Astrocyte (in vitro differentiated cells and primary cell): ENCODE results near the gene RNF146. TPM values are rescaled to one million over a fixed set of nuclear protein-coding genes. Genes with fewer than 3 reads are reported as not detected.

Source experiments
- DNase-seq: peaks from one replicate; pipeline ENCODE4 v3.0.0-alpha.2; 2010; ENCODE audit warnings: low read depth
- FAIRE-seq: peaks from 2 replicates; lab custom pipeline; 2011; peaks lifted over from hg19 to GRCh38; lab: Jason Lieb, UNC
- H2AFZ ChIP-seq: 2 replicates; pipeline ENCODE4 v1.6.0; 2012; ENCODE audit warnings: low read depth, low read length, inconsistent platforms
- H3K27ac ChIP-seq: 2 replicates; pipeline ENCODE4 v1.5.1; 2011; ENCODE audit warnings: low read depth, low read length, inconsistent platforms
- H3K27me3 ChIP-seq: 2 replicates; pipeline ENCODE4 v1.6.0; 2011; ENCODE audit warnings: low read length, inconsistent platforms; ENCODE audit not compliant: insufficient read depth
- H3K36me3 ChIP-seq: 2 replicates; pipeline ENCODE4 v1.5.1; 2011; ENCODE audit warnings: low read length, inconsistent platforms; ENCODE audit not compliant: insufficient read depth
- H3K4me1 ChIP-seq: 2 replicates; pipeline ENCODE4 v1.5.1; 2011; ENCODE audit warnings: low read length, inconsistent platforms; ENCODE audit not compliant: insufficient read depth
- H3K4me2 ChIP-seq: 2 replicates; pipeline ENCODE4 v1.6.0; 2012; ENCODE audit warnings: low read length, inconsistent platforms
- H3K4me3 ChIP-seq: 2 replicates; pipeline ENCODE4 v1.5.1; 2011; ENCODE audit warnings: low read depth, mild to moderate bottlenecking, low read length, inconsistent platforms; ENCODE audit not compliant: insufficient read depth
- H3K79me2 ChIP-seq: 2 replicates; pipeline ENCODE4 v1.6.0; 2012; ENCODE audit warnings: mild to moderate bottlenecking, low read length, inconsistent platforms; ENCODE audit not compliant: insufficient read depth
- H3K9ac ChIP-seq: 2 replicates; pipeline ENCODE4 v1.6.0; 2012; ENCODE audit warnings: mild to moderate bottlenecking, low read length, inconsistent platforms
- H3K9me3 ChIP-seq: 2 replicates; pipeline ENCODE4 v1.5.1; 2012; ENCODE audit warnings: low read depth, mild to moderate bottlenecking, low read length, inconsistent platforms; ENCODE audit not compliant: insufficient read depth
- H4K20me1 ChIP-seq: 2 replicates; pipeline ENCODE4 v1.6.0; 2012; ENCODE audit warnings: low read length, inconsistent platforms; ENCODE audit not compliant: insufficient read depth
- H3K27ac Mint-ChIP-seq: one replicate; pipeline ENCODE4 v1.8.0; 2021; ENCODE audit warnings: mild to moderate bottlenecking, mixed read lengths; ENCODE audit not compliant: unreplicated experiment
- H3K27me3 Mint-ChIP-seq: one replicate; pipeline ENCODE4 v1.8.0; 2021; ENCODE audit warnings: low read depth, mixed read lengths; ENCODE audit not compliant: unreplicated experiment
- H3K36me3 Mint-ChIP-seq: one replicate; pipeline ENCODE4 v1.8.0; 2021; ENCODE audit warnings: low read depth, mixed read lengths; ENCODE audit not compliant: unreplicated experiment
- H3K4me1 Mint-ChIP-seq: one replicate; pipeline ENCODE4 v1.8.0; 2021; ENCODE audit warnings: low read depth, mixed read lengths; ENCODE audit not compliant: unreplicated experiment
- H3K4me3 Mint-ChIP-seq: one replicate; pipeline ENCODE4 v1.8.0; 2021; ENCODE audit warnings: mild to moderate bottlenecking, moderate library complexity, mixed read lengths; ENCODE audit not compliant: unreplicated experiment
- H3K9me3 Mint-ChIP-seq: one replicate; pipeline ENCODE4 v1.8.0; 2021; ENCODE audit warnings: mild to moderate bottlenecking, mixed read lengths; ENCODE audit not compliant: unreplicated experiment
- CTCF ChIP-seq: IDR thresholded peaks from 2 replicates; pipeline ENCODE4 v1.5.1; 2011; ENCODE audit warnings: low read depth, mild to moderate bottlenecking, inconsistent platforms, low read length, moderate library complexity; ENCODE audit not compliant: insufficient read depth
- EZH2 ChIP-seq: IDR thresholded peaks from 2 replicates; pipeline ENCODE4 v1.6.1; 2012; ENCODE audit warnings: mild to moderate bottlenecking, low read length, inconsistent platforms; ENCODE audit not compliant: insufficient read depth
- total RNA-seq: library from RNA; stranded (reverse); gene quantifications from 2 replicates; pipeline ENCODE4 v1.2.1, GENCODE V29; 2021

Gene RNF146
- total RNA-seq, 1 donor from 2014 or later: 41.4 TPM

DNA sequence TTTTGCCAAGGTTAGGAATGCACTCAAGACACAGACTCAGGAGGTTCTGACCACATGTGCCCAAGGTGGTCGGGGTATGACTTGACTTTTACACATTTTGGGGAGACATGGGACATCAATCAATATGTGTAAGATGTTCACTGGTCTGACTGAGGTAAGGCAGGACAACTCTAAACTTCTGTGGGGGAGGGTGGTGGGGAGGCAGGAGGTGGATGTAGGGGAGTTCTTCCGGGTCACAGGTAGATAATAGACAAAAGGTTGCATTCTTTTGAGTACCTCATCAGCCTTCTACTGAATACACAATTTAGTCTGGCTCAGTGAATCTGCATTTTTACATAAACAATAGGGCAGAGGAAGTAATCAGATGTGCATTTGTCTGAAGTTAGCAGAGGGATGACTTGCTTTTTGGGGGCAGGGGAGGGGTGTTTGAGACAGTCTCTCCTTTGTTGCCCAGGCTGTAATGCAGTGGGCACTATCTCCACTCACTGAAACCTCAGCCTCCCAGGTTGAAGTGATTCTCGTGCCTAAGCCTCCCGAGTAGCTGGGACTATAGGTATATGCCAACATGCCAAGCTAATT is 65.8 kb downstream of the RNF146 start:
- no peak overlapping the region for H3K27ac Mint-ChIP-seq
- H2AFZ ChIP-seq: no peak overlapping the region
- no peaks in the 10 kb centered on the region for H3K36me3 Mint-ChIP-seq
- no peak overlapping the region for H3K4me3 Mint-ChIP-seq
- H3K9ac ChIP-seq: no peak overlapping the region
- no peaks in the 10 kb centered on the region for H3K9me3 Mint-ChIP-seq
- H3K27me3 ChIP-seq: no peaks in the 10 kb centered on the region
- H3K27ac ChIP-seq: no peak overlapping the region
- TF ChIP-seq EZH2 (no peak), CTCF (no peak)
- peaks cover 7% of the 10 kb centered on the region for H3K4me1 ChIP-seq
- no peak overlapping the region for H3K4me2 ChIP-seq
- H3K27me3 Mint-ChIP-seq: no peaks in the 10 kb centered on the region
- DNase-seq (no peak), FAIRE-seq (no peak)
- peaks cover 18% of the 10 kb centered on the region for H3K4me1 Mint-ChIP-seq
- no peak overlapping the region for H3K4me3 ChIP-seq
- peaks cover 3% of the 10 kb centered on the region for H3K36me3 ChIP-seq
- peaks cover 59% of the 10 kb centered on the region for H3K79me2 ChIP-seq
- H4K20me1 ChIP-seq: peaks cover 18% of the 10 kb centered on the region
- no peaks in the 10 kb centered on the region for H3K9me3 ChIP-seq

Other genes starting within 250 kb of the RNF146 start
- gene RSPO3, start 148.2 kb upstream of the RNF146 start, total RNA-seq: 2.6 and 4.5 TPM in 2 replicates
- gene ECHDC1, start 76.7 kb downstream of the RNF146 start, total RNA-seq: 39.3 and 47.2 TPM in 2 replicates
- gene KIAA0408, start 192.5 kb downstream of the RNF146 start, total RNA-seq: 17.5 and 19.6 TPM in 2 replicates